Measurements from ENCODE around the gene DHCR24.

DHCR24 gene

GRCh38 chr1:54803761-54804470 is 83.1 kb downstream of the DHCR24 start:
- no peak for DNase-seq (ENCODE audit: low read depth in 2 of 3, low spot score in 1 of 3)

- DNase-seq (ENCODE audit: low read depth in 2 of 3, low spot score in 1 of 3): peak; percentile 47 to 61 (median 53)
Observed at GRCh38 chr1:54800899-54801759, 85.9 kb downstream of the DHCR24 start, which contains the start of gene TTC22. Gene TTC22, minus strand, starts transcription at chr1:54801323. Its CDS starts 160 bp downstream, at chr1:54801163.

- no peak for DNase-seq (ENCODE audit: low read depth in 2 of 3, low spot score in 1 of 3)
Observed at GRCh38 chr1:54800041-54800898, 86.7 kb downstream of the DHCR24 start.

All from stimulated activated CD4-positive, alpha-beta T cell treated with anti-CD3 and anti-CD28 coated beads, Interleukin-12 subunit alpha, Interleukin-12 subunit beta, amount 100 ng/mL, for 48 hours (primary cell).